ENCODE results near the gene STK4. TPM values are rescaled to one million over a fixed set of nuclear protein-coding genes. Genes with fewer than 3 reads are reported as not detected.
A peak's percentile ranks its signal among the peaks of the same experiment; 100 is the strongest.

The STK4 gene
- total RNA-seq, 1 experiment from 2014 or later, result 43.0 TPM

DNA sequence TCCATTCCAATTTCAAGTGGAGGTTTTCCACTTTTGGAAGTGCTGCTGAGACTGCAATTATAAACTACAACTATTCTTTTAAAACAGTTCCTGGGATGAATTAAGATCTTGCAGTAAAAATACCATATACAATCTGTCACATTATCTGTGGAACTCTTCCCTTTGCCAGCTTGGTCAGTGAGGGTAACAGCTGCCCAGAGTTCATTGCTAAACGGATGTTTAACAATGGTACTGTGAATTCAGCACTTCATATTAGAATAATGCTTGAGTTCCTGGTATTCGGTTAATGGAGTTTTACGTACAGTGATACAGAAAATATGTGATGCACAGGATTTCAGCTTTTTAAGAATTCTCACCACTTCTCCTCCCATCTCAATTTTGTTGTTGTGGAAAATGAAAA is 83.1 kb downstream of the STK4 start:
- no peak overlapping the region for H4K5ac ChIP-seq (ENCODE audit: insufficient read length, low read depth, low read length)
- no peak overlapping the region for H2BK15ac ChIP-seq (ENCODE audit: low read depth, low read length)
- H3K79me2 ChIP-seq (ENCODE audit: insufficient read depth, low read length), result no peaks in the 10 kb centered on the region
- H3K79me1 ChIP-seq (ENCODE audit: insufficient read depth, low read depth, low read length, poor library complexity, severe bottlenecking), result peaks cover 4% of the 10 kb centered on the region
- H3K4me2 ChIP-seq (ENCODE audit: insufficient read depth, insufficient read length, low read length), result no peak overlapping the region
- no peak overlapping the region for H3K23ac ChIP-seq (ENCODE audit: insufficient read length, low read depth, low read length)
- no peak overlapping the region for H2BK12ac ChIP-seq (ENCODE audit: insufficient read length, low read depth, low read length)
- no peaks in the 10 kb centered on the region for H4K20me1 ChIP-seq (ENCODE audit: control insufficient read depth, insufficient read depth, insufficient read length)
- WGBS (ENCODE audit: extremely low coverage, insufficient read length, low lambda C conversion rate), result no CpG with 5 or more reads among the region's 3 CpGs
- no peak overlapping the region for H2AFZ ChIP-seq (ENCODE audit: low read length)
- no peak overlapping the region for H3K27ac ChIP-seq (ENCODE audit: insufficient read length, low read depth, low read length)
- H2AK5ac ChIP-seq (ENCODE audit: insufficient read length, low read length), result no peak overlapping the region
- H3K9ac ChIP-seq (ENCODE audit: extremely low read depth, insufficient read length, low read length), result no peak overlapping the region
- H3K23me2 ChIP-seq (ENCODE audit: insufficient read length, low read depth, low read length, poor library complexity, severe bottlenecking), result no peaks in the 10 kb centered on the region
- Mint-ChIP-seq H3K27ac (peak overlapping the region; percentile 7 to 78 (median 26); a peak in 4 of 7 replicates), H3K4me1 (peaks cover 19 to 24% of the 10 kb centered on the region in 2 experiments), H3K4me3 (no peak overlapping the region), H3K36me3 (ENCODE audit: insufficient read depth in 1 of 3, low read depth in 3 of 3) (0 out of 7 replicates have a peak, but pooled peaks cover 0 to 2% (median 0%) of the 10 kb centered on the region in 3 experiments), H3K9me3 (no peaks in the 10 kb centered on the region), H3K27me3 (ENCODE audit: low read depth) (no peaks in the 10 kb centered on the region)
- H3K14ac ChIP-seq (ENCODE audit: insufficient read depth, low read length), result no peak overlapping the region
- TF ChIP-seq, protein P1, sequence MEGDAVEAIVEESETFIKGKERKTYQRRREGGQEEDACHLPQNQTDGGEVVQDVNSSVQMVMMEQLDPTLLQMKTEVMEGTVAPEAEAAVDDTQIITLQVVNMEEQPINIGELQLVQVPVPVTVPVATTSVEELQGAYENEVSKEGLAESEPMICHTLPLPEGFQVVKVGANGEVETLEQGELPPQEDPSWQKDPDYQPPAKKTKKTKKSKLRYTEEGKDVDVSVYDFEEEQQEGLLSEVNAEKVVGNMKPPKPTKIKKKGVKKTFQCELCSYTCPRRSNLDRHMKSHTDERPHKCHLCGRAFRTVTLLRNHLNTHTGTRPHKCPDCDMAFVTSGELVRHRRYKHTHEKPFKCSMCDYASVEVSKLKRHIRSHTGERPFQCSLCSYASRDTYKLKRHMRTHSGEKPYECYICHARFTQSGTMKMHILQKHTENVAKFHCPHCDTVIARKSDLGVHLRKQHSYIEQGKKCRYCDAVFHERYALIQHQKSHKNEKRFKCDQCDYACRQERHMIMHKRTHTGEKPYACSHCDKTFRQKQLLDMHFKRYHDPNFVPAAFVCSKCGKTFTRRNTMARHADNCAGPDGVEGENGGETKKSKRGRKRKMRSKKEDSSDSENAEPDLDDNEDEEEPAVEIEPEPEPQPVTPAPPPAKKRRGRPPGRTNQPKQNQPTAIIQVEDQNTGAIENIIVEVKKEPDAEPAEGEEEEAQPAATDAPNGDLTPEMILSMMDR (conservative IDR thresholded peaks at IDR 0.05), result no peak
- no peak overlapping the region for H2BK5ac ChIP-seq (ENCODE audit: insufficient read length, low read length)
- no peak overlapping the region for H3T11ph ChIP-seq (ENCODE audit: low read length)
- H3K18ac ChIP-seq (ENCODE audit: insufficient read length, low read depth, low read length), result no peak overlapping the region
- H4K91ac ChIP-seq (ENCODE audit: insufficient read length, low read depth, low read length), result no peak overlapping the region
- no peak overlapping the region for H2BK120ac ChIP-seq (ENCODE audit: low read depth, low read length, poor library complexity, severe bottlenecking)
- H3K9me3 ChIP-seq (ENCODE audit: control insufficient read depth, low read depth, low read length), result no peaks in the 10 kb centered on the region
- no peak overlapping the region for H2BK20ac ChIP-seq (ENCODE audit: low read depth, low read length, poor library complexity, severe bottlenecking)
- no peak overlapping the region for H3K4ac ChIP-seq (ENCODE audit: low read depth, low read length)
- H3K27me3 ChIP-seq (ENCODE audit: insufficient read depth, low read length), result no peaks in the 10 kb centered on the region
- H4K8ac ChIP-seq (replicated peaks; ENCODE audit: insufficient read length, low read depth, low read length), result no peak overlapping the region
- H3K56ac ChIP-seq (ENCODE audit: insufficient read length, low read depth, low read length), result no peak overlapping the region
- H3K4me1 ChIP-seq (ENCODE audit: insufficient read depth, low read length), result no peaks in the 10 kb centered on the region
- no peak for DNase-seq

Data from H9 (cell line).